SKM-1 treated with dmso at 0.1 percent for 144 hours (cell line): Measurements from ENCODE around the gene SRRD.
"Not testable (repeated sequence)": the region's sequence is repeated elsewhere in the genome, so short reads cannot be mapped to it uniquely, and the experiment has no call there.

Experiments used
- DNase-seq: peaks from one replicate; lab custom pipeline; 2025; ENCODE audit not compliant: unreplicated experiment; lab: John Stamatoyannopoulos, UW

Gene SRRD

DNA sequence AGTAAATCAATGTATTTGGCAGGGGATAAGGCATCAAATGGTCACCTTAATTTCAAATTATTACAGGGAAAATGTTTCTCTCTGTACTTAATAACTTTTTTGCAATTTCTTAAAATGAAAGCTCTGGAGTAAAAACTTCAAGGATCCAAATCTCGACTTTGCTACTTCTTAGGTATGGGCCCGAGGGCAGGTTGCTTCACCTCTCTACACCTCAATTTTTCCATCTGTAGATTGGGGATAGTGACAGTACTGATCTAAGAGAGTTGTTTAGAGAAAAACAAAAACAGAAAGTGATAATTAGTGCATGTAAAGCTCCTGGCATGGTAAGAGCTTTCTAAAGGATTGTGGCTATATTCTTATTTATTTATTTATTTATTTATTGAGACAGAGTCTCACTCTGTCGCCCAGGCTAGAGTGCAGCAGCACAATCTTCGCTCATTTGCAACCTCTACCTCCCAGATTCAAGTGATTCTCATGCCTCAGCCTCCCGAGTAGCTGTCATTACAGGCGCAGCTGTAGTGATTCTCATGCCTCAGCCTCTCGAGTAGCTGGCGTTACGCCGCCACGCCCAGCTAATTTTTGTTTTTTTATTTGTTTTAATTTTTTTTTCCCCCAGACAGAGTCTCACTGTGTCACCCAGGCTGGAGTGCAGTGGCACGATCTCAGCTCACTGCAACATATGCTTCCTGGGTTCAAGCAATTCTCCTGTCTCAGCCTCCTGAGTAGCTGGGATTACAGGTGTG, 30.9 kb downstream of the SRRD start:
- DNase-seq: no peak

DNA sequence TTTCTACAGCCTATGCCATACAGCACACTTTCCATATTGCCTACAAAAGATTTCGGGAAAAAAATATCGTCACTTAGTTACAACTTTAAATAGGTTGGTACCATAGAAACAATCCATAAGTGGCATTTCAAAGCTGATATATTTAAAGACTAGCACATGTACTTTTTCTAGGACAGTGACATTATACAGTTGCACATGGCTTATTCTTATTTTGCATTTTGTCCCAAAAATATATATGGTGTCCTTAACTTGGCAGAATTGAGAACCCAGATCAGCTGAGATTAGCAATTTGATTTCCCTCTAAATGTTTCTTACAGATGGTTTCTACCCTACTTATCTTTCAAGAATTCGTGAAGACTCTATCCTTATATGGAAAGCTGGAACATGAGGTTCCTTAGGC, 32.3 kb downstream of the SRRD start:
- DNase-seq: no peak

DNA sequence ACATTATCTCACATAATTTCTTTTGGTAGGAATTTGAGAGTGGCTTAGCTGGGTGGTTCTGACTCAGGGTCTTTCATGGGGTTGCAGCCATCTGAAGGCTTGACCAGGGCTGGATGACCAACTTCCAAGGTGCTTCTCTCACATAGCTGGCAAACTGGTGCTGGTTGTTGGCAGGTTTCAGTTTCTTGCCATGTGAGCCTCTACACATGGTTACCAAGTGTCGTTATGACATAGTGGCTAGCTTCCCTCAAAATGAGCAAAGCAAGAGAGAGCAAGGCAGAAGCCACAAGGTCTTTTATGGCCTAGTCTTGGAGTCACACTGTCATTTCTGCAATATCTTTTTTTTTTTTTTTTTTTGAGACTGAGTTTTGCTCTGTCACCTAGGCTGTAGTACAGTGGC, 32.8 kb downstream of the SRRD start:
- DNase-seq: no peak

DNA sequence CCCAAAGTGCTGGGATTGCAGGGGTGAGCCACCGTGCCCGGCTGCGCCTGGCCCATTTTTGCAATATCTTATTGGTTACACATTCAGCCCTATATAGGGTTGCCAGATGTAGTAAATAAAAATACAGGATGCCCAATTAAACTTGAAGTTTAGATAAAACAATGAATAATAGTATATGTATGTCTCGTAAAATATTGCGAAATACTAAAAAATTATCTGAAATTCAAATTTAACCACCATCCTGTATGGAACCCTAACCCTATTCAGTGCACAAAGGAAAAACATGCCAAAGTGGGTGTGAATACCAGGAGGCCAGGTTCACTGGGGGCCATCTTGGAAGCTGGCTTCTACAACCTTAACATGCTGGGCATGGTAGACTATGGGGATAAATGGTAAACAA, 33.8 kb downstream of the SRRD start:
- no peak for DNase-seq

DNA sequence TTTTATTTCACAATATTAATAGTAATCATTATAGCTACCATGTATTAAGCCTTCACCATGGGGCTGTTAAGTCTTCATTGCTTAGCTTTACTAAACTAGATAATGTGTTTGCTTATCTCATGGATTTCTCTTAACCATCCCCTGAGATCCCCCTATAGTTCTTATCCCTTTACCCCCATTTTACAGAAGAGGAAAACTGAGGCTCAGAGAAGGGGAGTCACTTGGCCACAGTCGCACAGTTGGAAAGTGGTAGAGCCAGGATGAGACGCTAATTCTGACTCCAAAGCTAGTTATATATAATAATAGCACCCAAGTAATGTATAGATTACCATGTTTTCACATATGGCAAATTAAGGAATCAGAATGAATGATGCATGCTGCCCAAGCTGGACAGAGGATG, 38.3 kb downstream of the SRRD start:
- no peak for DNase-seq

DNA sequence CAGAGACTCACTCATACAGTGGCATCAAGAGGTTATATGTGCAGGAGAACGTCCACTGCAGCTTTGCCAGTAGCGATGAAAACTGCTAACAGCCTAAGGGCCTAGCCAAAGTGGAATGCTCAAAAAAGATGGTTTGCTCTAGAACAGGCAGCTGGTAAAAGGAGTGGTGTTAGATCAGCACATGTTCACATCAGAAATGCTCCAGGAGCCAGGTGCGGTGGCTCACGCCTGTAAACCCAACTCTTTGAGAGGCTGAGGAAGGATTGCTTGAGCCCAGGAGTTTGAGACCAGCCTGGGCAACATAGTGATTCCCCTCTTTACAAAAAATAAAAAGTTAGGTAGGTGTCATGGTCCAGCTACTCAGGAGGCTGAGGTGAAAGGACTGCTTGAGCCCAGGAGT, 38.9 kb downstream of the SRRD start:
- DNase-seq: no peak

DNA sequence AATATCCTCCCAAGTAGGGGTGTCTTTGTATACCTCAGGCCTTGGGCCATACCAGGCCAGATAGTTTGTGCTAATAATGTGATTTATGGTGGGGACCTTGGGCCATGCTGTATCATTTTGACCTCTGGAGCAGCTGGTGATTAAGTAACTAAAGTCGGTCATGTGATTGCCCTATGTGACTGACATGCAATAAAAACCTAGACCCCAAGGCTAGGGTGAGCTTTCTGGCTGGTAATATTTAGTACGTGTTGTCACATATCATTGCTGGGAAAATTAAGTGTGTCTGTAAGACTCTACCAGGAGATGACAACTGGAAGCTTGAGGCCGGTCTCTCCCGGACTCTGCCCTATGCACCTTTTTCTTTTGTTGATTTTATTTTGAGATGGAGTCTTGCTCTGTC, 41.2 kb downstream of the SRRD start:
- DNase-seq: no peak

DNA sequence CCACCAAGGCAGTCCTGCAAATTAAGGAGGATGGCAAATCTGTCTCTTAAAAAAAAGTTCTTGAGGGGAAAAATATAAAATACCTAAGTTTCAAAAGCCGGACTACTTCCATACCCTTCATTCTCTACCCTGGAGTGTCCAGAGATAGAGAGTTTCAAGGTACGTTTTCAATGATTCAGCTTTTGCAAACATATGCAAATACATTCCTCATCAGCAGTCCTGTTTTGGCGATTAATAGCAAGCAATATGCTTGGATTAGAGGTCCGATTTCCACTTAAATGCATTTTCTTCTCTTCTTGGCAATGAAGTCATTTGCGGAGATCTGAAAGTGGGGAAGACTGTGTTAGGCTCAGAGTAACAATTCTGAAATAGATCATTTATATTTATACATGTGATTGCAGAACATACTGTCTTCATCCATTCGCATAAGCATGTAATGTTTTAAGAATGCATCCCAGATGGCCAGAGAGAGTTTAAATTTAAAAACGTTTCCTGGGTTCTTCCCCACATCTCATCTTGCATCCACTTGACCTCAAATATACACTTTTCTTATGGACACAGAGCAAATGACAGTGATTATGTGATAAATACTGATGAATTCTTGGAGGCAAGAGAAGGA, 42.4 kb downstream of the SRRD start:
- DNase-seq: no peak

DNA sequence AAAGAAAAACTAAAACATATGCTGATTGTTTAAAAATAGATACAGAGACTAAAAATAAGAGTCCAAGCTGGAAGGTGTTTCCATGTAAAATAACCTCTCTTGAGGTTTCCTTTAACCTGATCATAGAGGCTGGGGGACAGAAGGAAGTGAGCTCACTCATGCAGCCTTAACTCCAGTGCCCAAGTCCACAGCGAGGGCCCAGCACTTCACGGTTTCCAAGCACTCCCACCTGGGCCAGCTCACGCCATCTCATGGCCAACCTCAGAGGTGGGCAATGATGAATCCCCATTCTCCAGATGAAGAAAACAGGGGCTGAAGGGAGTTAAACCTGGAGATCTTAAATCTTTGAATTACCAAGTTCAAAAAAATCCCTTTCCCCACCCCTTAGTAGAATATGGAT, 43.5 kb downstream of the SRRD start:
- no peak for DNase-seq

DNA sequence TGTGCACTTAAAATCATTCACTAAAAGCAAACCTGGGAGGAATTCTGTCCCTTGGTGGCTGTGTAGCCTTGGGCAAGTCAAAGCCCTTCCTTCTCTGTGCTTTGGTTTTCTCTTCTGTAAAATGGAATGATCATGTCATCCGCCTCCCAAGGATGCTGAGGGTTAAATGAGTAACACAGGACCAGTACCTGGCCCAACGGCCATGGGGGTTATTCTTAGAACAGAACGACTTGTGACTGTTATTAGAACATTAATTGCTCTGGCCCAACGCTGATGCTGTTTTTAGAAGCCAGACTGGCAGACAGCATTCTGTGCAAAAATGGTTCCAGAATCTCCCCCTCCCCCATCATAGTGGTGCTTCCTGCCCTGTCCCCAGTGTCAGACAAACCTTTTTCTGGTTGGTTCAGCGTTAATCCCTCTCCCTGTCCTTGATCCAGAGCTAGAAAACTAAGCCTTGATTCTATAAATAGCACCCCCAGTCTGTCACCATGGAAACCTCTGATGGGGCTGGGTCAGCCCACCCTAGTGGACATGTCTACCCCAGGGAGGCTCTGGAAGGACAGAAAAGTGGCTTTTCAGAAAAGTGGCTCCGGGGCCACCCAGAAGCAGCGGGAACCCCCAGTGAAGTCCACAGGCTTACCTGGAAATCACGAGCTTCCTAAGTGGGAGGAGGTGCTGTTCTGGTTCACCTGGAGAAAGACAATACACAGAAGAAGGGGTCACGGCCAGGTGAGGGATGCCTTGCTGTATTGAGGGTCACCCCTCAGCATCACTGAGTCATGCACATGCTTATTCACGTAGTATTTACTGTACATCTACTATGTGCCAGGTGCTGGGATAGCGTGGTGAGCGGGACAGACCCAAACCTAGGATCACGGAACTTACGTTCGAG, 44.1 kb downstream of the SRRD start:
- no peak for DNase-seq

DNA sequence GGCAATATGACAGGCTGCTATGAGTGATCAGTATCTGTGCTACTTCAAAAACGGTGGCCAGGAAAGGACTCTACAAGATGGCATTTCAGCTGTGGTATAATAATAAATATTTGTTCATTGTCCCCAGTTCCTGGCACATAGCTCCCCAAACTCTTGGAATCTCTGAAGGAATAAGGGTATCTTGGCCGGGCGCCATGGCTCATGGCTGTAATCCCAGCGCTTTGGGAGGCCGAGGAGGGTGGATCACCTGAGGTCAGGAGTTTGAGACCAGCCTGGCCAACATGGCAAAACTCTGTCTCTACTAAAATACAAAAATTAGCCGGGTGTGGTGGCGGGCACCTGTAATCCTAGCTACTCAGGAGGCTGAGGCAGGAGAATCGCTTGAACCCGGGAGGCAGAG, 44.8 kb downstream of the SRRD start:
- DNase-seq: not testable (repeated sequence)

DNA sequence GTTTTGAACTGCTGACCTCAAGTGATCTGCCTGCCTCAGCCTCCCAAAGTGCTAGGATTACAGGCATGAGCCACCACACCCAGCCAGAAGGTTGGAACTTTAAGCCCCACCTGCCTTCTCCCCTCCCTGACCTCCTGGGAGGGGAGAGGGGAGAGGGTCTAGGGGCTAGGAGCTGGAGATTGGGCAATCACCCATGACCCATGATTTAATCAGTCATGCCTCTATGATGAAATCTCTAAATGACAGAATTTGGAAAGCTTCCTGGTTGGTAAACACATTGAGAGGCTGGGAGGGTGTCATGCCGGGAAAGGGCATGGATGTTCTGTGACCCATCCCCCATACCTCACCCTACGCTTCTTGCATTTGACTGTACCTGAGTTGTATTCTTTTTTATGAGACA, 45.7 kb downstream of the SRRD start:
- DNase-seq: no peak

DNA sequence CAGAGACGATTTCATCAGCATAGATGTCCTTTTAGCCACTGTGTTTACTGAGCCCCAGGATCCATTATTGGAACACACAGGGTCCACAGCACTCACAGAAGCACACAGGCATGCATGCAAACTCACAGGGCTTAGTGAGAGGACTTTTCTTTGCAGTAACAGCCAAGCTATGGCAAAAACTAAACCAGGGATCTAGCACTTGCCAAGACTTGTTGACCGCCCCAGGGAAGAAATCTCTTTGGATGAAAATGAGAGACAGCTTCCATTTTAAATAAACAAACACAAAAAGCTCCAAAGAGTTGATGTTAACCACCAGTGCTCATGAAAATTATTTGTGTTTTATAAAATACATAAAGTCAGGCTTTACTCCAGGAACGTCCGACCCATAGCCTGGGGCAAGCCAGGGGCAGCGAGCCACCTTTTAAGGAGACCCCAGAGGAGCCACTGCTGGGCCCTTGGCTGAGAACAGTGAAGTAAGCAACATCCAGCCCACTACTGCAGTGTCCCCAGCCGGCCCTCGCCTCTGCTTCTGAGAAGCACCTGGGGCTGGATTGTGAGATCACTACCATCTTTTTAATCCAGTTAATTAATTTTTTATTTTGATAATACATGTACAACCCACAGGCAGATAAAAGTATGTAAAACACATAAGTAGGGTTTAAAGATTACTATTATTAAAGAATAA, 50.6 kb downstream of the SRRD start:
- DNase-seq: no peak

DNA sequence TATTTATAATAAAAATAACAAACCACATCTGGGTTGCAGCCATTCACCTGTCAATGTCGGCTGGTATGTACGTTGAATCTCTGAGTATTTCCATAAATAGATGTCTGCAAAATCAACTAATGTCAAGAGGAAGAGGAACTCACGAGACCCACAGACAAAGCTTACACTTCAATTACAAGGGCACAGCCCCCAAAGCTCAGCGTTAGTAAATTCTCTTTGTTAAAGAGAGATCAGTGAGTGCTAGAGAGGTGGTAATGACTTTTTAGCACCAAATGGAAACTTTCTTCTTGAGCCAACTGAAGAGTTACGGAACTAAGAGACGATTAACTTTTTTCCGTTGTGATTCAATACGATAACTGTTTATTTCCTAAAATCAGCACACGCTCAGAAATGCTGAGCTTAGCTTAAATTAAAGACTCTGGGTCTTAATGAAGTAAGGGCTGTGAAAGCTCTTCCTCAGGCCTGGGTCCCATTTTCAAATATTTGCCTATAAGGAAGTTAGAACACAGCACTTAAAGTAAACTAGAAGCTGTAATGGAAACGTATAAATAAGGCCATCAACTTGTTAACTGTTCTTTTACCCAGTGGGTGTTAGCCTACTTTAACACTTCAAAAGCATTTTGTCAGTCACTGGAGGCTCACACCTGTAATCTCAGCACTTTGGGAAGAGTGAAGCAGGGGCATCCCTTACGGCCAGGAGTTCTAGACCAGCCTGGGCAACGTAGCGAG, 51.4 kb downstream of the SRRD start:
- no peak for DNase-seq

DNA sequence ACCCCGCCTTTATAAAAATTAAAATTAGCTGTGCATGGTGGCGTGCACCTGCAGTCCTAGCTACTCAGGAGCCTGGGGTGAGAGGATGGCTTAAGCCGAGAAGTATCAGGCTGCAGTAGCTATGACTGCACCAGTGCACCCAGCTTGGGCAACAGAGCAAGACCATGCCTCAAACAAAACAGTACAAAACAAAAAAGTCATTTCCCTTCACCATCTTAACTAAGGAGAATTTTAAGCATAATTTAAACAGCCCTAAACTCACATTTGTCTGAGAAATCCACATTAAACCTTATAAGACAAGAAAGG, 51.9 kb downstream of the SRRD start:
- DNase-seq: no peak

DNA sequence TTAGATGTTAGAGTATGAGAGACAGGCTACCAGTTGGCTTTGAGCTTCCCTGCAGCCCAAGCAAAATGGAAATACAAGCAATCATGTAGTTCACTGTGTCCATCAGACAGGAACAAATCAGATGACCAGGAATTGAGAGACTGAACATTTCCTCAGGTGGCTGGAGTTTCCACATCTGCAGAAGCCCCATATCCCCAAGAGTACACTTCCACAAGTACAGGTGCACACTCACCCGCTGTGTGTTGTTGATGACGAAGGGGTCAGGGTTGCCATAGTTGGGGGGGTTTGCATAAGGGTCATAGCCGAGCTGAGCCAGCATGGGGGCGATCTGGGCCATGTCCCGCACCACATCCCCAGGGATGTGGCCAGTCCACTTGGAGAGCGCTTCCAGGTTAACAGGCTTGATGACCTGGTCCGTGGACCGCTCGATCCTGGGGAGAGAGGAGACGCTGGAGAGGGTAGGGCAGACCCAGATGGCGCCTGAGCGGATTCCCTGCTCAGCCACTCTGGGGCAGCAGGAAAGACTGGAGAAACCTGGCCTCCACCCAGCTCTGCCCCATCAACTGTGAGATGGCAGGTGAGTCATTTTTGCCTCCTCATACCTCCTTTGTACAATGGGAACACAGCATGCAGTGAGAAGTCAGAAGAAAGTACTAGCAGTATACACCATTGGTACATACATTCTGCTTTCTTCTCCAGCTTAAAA, 52.5 kb downstream of the SRRD start:
- no peak for DNase-seq

DNA sequence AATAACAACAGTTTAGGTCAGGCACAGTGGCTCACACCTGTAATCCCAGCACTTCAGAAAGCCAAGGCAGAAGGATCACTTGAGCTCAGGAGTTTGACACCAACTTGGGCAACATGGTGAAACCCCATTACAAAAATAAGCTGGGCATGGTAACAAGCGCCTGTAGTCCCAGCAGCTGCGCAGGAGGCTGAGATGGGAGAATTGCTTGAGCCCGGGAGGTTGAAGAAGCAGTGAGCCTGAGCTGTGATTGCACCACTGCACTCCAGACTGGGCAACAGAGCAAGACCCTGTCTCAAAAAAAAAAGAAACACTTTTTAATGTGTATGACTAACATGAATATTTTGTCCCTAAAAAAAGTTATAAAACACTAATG, 53.1 kb downstream of the SRRD start:
- DNase-seq: no peak

DNA sequence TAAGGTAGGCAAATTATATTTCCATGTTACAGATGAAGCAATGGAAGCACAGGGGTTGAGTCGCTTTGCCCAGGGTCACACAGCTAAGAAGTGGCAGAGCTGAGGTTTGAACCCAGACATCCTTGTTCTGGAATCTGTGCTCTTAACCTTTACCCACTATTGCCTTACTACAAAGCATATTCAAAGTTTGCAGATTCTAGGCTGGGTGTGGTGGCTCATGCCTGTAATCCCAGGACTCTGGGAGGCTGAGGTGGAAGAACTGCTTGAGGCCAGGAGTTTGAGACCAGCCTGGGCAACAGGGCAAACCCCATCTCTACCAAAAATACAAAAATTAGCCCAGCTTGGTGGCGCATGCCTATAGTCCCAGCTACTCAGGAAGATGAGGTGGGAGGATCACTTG, 56.4 kb downstream of the SRRD start:
- DNase-seq: no peak

DNA sequence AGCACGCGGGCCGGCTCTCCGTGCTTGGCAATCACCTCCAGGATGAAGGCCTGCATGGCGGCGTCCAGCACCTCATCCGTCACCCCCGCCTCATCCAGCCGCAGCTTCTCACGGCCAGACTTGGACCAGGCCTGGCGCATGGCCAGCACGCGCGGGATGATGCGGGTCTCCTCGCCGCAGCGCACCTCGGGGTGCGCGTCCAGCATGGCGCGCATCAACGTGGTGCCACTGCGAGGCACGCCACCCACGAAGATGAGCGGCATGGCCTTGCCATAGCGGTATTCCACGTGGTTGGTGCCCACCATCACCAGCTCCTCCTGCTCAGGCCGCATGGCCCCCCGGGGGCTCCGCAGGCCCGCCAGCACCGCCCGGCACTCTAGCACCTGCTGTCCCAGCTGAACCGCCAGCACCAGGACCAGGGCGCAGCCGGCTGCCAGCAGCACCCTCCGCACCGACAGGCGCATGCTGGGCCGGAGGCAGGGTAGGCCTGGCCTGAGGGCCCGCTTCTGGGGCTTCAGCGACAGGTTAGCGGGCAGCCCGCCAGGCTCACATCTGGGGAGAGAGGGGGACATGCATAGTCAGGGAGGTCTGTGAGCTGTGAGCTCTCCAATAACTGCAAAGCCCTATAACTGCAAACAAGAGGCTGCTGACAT, 57.6 kb downstream of the SRRD start:
- no peak for DNase-seq

DNA sequence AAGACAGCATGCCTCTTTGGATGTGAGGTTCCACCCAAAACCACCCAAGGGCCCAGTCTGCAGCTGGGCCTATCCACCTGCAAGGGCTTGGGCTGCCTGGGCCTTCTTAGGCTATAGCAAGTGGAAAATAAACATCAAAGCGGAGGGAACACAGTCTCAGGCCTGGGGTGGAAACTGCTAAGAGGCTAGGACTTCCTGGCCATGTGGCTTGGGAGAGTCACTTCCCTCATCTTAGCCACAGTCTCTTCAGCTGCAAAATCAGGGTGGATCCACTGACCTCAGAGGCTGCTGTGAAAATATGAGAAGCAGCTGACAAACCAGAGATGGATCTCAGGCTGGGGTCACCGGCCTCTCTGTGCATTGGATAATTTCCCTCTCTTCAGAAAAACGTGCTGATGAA, 59.2 kb downstream of the SRRD start:
- no peak for DNase-seq
